Left lung (tissue), 10 donors: ENCODE data around the gene SLC25A42. TPM values are rescaled to one million over a fixed set of nuclear protein-coding genes. Genes with fewer than 3 reads are reported as not detected.

Experiments
- ATAC-seq: fragments of 200-7000 bp; cut with Tn5 transposase; one replicate; pipeline ENCODE4 v1.9.1; 2020; ENCODE audit warnings: moderate library complexity
- DNase-seq, 4 donors: peaks; one replicate each; pipeline ENCODE4 v3.0.0-alpha.2; 2013 to 2020
- H3K27ac ChIP-seq, 2 donors: fragments of 200-600 bp; sonication (generic) in 1 of 2; one replicate each; pipeline versions ENCODE4 v1.5.0 to v1.8.0; 2020 to 2021
- H3K27me3 ChIP-seq, 2 donors: fragments of 200-600 bp; sonication (generic) in 1 of 2; one replicate each; pipeline versions ENCODE4 v1.5.0 to v1.8.0; 2020 to 2021
- H3K36me3 ChIP-seq, 2 donors: fragments of 200-600 bp; sonication (generic) in 1 of 2; one replicate each; pipeline versions ENCODE4 v1.5.0 to v1.8.0; 2020 to 2021
- H3K4me1 ChIP-seq, 2 donors: fragments of 200-600 bp; one replicate each; pipeline ENCODE4 v1.8.0; 2021
- H3K4me3 ChIP-seq, 2 donors: fragments of 200-600 bp; sonication (generic) in 1 of 2; one replicate each; pipeline versions ENCODE4 v1.5.0 to v1.8.0; 2020 to 2021; ENCODE audit warnings: mild to moderate bottlenecking in 1 of 2
- H3K9me3 ChIP-seq, 2 donors: fragments of 200-600 bp; sonication (generic) in 1 of 2; one replicate each; pipeline versions ENCODE4 v1.5.0 to v1.8.0; 2020 to 2021
- CTCF ChIP-seq, 2 donors: fragments of 200-600 bp; sonication (generic) in 1 of 2; IDR thresholded peaks; one replicate each; pipeline versions ENCODE4 v1.5.0 to v1.8.0; 2021; ENCODE audit warnings: antibody characterized with exemption in 2 of 2
- intact Hi-C, 2 donors: fragments of 100-400 bp; cut with DNase I; formaldehyde crosslinking; loops; one replicate each; pipeline versions ENCODE4 v1.11.2 to v1.14.2; 2022
- polyA plus RNA-seq, 6 donors: library from polyadenylated mRNA; unstranded; fragments of 120-200 nt; gene quantifications; one replicate each; pipeline ENCODE4 v1.2.1, GENCODE V29; 2013; ENCODE audit not compliant: insufficient read length in 6 of 6
- total RNA-seq, 2 donors: library from RNA; stranded (reverse); fragmentation: NEBNext Ultra II Directional; extraction: Animal tissue kit (Norgen Biotek cat#: 25700); gene quantifications; one replicate each; pipeline ENCODE4 v1.2.1, GENCODE V29; 2021
- donor health status: DM: no; HTN: yes; CAD: no.
- donor health status: DM: no; HTN: no; CAD: no.

Gene SLC25A42
- total and polyA plus RNA-seq, 8 donors = 7.6 to 16.6 (median 12.8) TPM

- Histone ChIP-seq H3K4me3 (no peak overlapping the region), H3K27me3 (no peaks in the 10 kb centered on the region), H3K36me3 (no peaks in the 10 kb centered on the region), H3K27ac (no peak overlapping the region), H3K9me3 (no peaks in the 10 kb centered on the region), H3K4me1 (peaks cover 12 to 24% of the 10 kb centered on the region in 2 donors)
- ATAC-seq = no peak
- TF ChIP-seq CTCF (IDR thresholded peaks at IDR 0.05) = no peak
- intact Hi-C loops = no loop called here
- peak in 1 of 4 donors; percentile 51 for DNase-seq
Measured at GRCh38 chr19:19068659-19069654, 5.2 kb downstream of the SLC25A42 start.

- Histone ChIP-seq H3K27ac (no peak overlapping the region), H3K36me3 (no peaks in the 10 kb centered on the region), H3K4me1 (peaks cover 0 to 7% of the 10 kb centered on the region in 2 donors), H3K9me3 (no peaks in the 10 kb centered on the region), H3K4me3 (no peak overlapping the region), H3K27me3 (no peaks in the 10 kb centered on the region)
- no peak for DNase-seq
- intact Hi-C loops = no loop called here
- no peak for ATAC-seq
- no peak for TF ChIP-seq CTCF (IDR thresholded peaks at IDR 0.05)
Measured at GRCh38 chr19:19071897-19072296, 8.1 kb downstream of the SLC25A42 start.

GRCh38 chr19:19074196-19074882 is 10.5 kb downstream of the SLC25A42 start:
- Histone ChIP-seq H3K27me3 (no peaks in the 10 kb centered on the region), H3K27ac (no peak overlapping the region), H3K4me1 (no peaks in the 10 kb centered on the region), H3K4me3 (no peak overlapping the region), H3K9me3 (no peaks in the 10 kb centered on the region), H3K36me3 (no peaks in the 10 kb centered on the region)
- DNase-seq (no peak), ATAC-seq (no peak)
- no peak for TF ChIP-seq CTCF (IDR thresholded peaks at IDR 0.05)
- intact Hi-C loops = no loop called here

- no peaks in the 10 kb centered on the region for H3K9me3 ChIP-seq
- H3K4me3 ChIP-seq = no peak overlapping the region
- intact Hi-C loops = no loop called here
- no peak for TF ChIP-seq CTCF (IDR thresholded peaks at IDR 0.05)
- DNase-seq (no peak), ATAC-seq (no peak)
- no peak overlapping the region for H3K27ac ChIP-seq
- no peaks in the 10 kb centered on the region for H3K36me3 ChIP-seq
- H3K27me3 ChIP-seq = no peaks in the 10 kb centered on the region
- H3K4me1 ChIP-seq = no peaks in the 10 kb centered on the region
Measured at GRCh38 chr19:19075126-19075525, 11.3 kb downstream of the SLC25A42 start.

- no peak for DNase-seq
- H3K9me3 ChIP-seq = no peaks in the 10 kb centered on the region
- H3K4me1 ChIP-seq = no peaks in the 10 kb centered on the region
- H3K4me3 ChIP-seq = no peak overlapping the region
- H3K36me3 ChIP-seq = no peaks in the 10 kb centered on the region
- H3K27ac ChIP-seq = no peak overlapping the region
- no peak for ATAC-seq
- no peak for TF ChIP-seq CTCF (IDR thresholded peaks at IDR 0.05)
- H3K27me3 ChIP-seq = no peaks in the 10 kb centered on the region
- intact Hi-C loops = no loop called here
Measured at GRCh38 chr19:19076476-19076875, 12.7 kb downstream of the SLC25A42 start.
